ENCODE measurements around the gene WDR86. TPM values are rescaled to one million over a fixed set of nuclear protein-coding genes. Genes with fewer than 3 reads are reported as not detected.
A peak's percentile ranks its signal among the peaks of the same experiment; 100 is the strongest.

The WDR86 gene
- total RNA-seq, 1 experiment from 2014 or later = 8.1 TPM

- WGBS (ENCODE audit: extremely low coverage, insufficient read length, low lambda C conversion rate) = no CpG with 5 or more reads among the region's 13 CpGs
- no peak overlapping the region for H4K5ac ChIP-seq (ENCODE audit: insufficient read length, low read depth, low read length)
- H2BK20ac ChIP-seq (ENCODE audit: low read depth, low read length, poor library complexity, severe bottlenecking) = no peak overlapping the region
- H2AK5ac ChIP-seq (ENCODE audit: insufficient read length, low read length) = no peak overlapping the region
- H4K8ac ChIP-seq (replicated peaks; ENCODE audit: insufficient read length, low read depth, low read length) = no peak overlapping the region
- no peaks in the 10 kb centered on the region for H4K20me1 ChIP-seq (ENCODE audit: control insufficient read depth, insufficient read depth, insufficient read length)
- no peak overlapping the region for H2BK12ac ChIP-seq (ENCODE audit: insufficient read length, low read depth, low read length)
- no peak overlapping the region for H2BK5ac ChIP-seq (ENCODE audit: insufficient read length, low read length)
- H3K27me3 ChIP-seq (ENCODE audit: insufficient read depth, low read length) = no peaks in the 10 kb centered on the region
- H2BK120ac ChIP-seq (ENCODE audit: low read depth, low read length, poor library complexity, severe bottlenecking) = no peak overlapping the region
- H2BK15ac ChIP-seq (ENCODE audit: low read depth, low read length) = no peak overlapping the region
- no peak overlapping the region for H3K4ac ChIP-seq (ENCODE audit: low read depth, low read length)
- no peak overlapping the region; the same call in 1 of the 2 replicates for H3K14ac ChIP-seq (ENCODE audit: insufficient read depth, low read length)
- DNase-seq = no peak
- Mint-ChIP-seq H3K27ac (peak overlapping the region in 1 of 3 experiments; percentile 66; a peak in 2 of 7 replicates), H3K4me1 (peaks cover 18 to 21% of the 10 kb centered on the region in 2 experiments), H3K36me3 (ENCODE audit: insufficient read depth in 1 of 3, low read depth in 3 of 3) (peaks cover 5 to 55% (median 46%) of the 10 kb centered on the region in 3 experiments), H3K27me3 (ENCODE audit: low read depth) (no peaks in the 10 kb centered on the region; the same call in 1 of the 2 replicates), H3K4me3 (no peak overlapping the region), H3K9me3 (no peaks in the 10 kb centered on the region)
- H3K79me2 ChIP-seq (ENCODE audit: insufficient read depth, low read length) = no peaks in the 10 kb centered on the region
- no peak overlapping the region for H2AFZ ChIP-seq (ENCODE audit: low read length)
- TF ChIP-seq CTCF (conservative IDR thresholded peaks at IDR 0.05) = no peak
- no peaks in the 10 kb centered on the region for H3K4me1 ChIP-seq (ENCODE audit: insufficient read depth, low read length)
- no peak overlapping the region for H3T11ph ChIP-seq (ENCODE audit: low read length)
- no peak overlapping the region for H3K18ac ChIP-seq (ENCODE audit: insufficient read length, low read depth, low read length)
- no peak overlapping the region for H3K27ac ChIP-seq (ENCODE audit: insufficient read length, low read depth, low read length)
- no peak overlapping the region for H3K9ac ChIP-seq (ENCODE audit: extremely low read depth, insufficient read length, low read length)
- H3K9me3 ChIP-seq (ENCODE audit: control insufficient read depth, low read depth, low read length) = no peaks in the 10 kb centered on the region
- H3K79me1 ChIP-seq (ENCODE audit: insufficient read depth, low read depth, low read length, poor library complexity, severe bottlenecking) = no peaks in the 10 kb centered on the region
- H3K23ac ChIP-seq (ENCODE audit: insufficient read length, low read depth, low read length) = no peak overlapping the region
- no peaks in the 10 kb centered on the region for H3K23me2 ChIP-seq (ENCODE audit: insufficient read length, low read depth, low read length, poor library complexity, severe bottlenecking)
- H4K91ac ChIP-seq (ENCODE audit: insufficient read length, low read depth, low read length) = no peak overlapping the region
- H3K56ac ChIP-seq (ENCODE audit: insufficient read length, low read depth, low read length) = no peak overlapping the region
- H3K4me2 ChIP-seq (ENCODE audit: insufficient read depth, insufficient read length, low read length) = no peak overlapping the region
Observed at GRCh38 chr7:151373599-151373998, 36.2 kb downstream of the WDR86 start.
